ENCODE results near the gene NINJ1. TPM values are rescaled to one million over a fixed set of nuclear protein-coding genes. Genes with fewer than 3 reads are reported as not detected.
"Not testable (repeated sequence)": the region's sequence is repeated elsewhere in the genome, so short reads cannot be mapped to it uniquely, and the experiment has no call there.

Gene NINJ1
- total and polyA plus RNA-seq, 2 donors (not counting 1 experiment from before 2014, with no cell fraction given), result 8.3 to 13.2 TPM

DNA sequence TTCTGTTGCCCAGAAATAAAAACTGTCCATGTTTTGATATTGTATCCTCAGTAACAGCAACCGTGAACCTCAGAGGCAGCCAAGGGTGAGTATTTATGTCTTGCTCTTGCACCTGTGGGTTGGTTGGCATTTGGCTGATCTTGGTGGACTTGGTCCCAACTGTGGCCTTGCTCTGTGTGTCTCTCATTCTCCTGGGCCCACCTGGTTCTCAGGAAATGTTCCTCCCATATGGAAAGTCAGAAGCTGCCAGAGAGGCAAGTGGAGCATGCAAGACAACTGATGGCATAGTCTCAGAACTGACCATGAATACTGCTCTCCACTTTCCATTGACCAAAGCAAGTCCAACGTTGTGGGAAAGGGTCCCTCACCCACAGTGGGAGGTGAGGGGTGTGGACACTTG lies 13.6 kb upstream of the NINJ1 start:
- Mint-ChIP-seq H3K4me3 (no peak overlapping the region), H3K27me3 (no peaks in the 10 kb centered on the region), H3K9me3 (ENCODE audit: insufficient read depth) (peaks cover 2% of the 10 kb centered on the region), H3K4me1 (peaks cover 16% of the 10 kb centered on the region), H3K27ac (no peak overlapping the region)
- no peak overlapping the region for H3K9ac ChIP-seq (ENCODE audit: low read length)
- intact Hi-C loops (cut with micrococcal nuclease), result no loop called here
- no peak overlapping the region for H3K4me3 ChIP-seq (ENCODE audit: control extremely low read depth in 1 of 5, extremely low read depth in 1 of 5, insufficient read depth in 1 of 5, low read depth in 2 of 5, low read length in 4 of 5)
- no peak for TF ChIP-seq EZH2 (IDR thresholded peaks at IDR 0.05; ENCODE audit: borderline replicate concordance, insufficient read depth, low read depth, low read length, poor library complexity, severe bottlenecking)
- TF ChIP-seq, protein P1, sequence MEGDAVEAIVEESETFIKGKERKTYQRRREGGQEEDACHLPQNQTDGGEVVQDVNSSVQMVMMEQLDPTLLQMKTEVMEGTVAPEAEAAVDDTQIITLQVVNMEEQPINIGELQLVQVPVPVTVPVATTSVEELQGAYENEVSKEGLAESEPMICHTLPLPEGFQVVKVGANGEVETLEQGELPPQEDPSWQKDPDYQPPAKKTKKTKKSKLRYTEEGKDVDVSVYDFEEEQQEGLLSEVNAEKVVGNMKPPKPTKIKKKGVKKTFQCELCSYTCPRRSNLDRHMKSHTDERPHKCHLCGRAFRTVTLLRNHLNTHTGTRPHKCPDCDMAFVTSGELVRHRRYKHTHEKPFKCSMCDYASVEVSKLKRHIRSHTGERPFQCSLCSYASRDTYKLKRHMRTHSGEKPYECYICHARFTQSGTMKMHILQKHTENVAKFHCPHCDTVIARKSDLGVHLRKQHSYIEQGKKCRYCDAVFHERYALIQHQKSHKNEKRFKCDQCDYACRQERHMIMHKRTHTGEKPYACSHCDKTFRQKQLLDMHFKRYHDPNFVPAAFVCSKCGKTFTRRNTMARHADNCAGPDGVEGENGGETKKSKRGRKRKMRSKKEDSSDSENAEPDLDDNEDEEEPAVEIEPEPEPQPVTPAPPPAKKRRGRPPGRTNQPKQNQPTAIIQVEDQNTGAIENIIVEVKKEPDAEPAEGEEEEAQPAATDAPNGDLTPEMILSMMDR (IDR thresholded peaks at IDR 0.05), result no peak
- DNase-seq (no peak), ATAC-seq (ENCODE audit: low read depth) (no peak)
- ChIA-PET POLR2A (no interaction called here), CTCF (no interaction called here)
- no peak overlapping the region for H3K27ac ChIP-seq (ENCODE audit: low read length in 2 of 2)
- 88% methylated on average over 1 of the region's 2 CpGs for WGBS (ENCODE audit: insufficient coverage)
- H4K20me1 ChIP-seq (ENCODE audit: control insufficient read depth, insufficient read depth, low read length, poor library complexity, severe bottlenecking), result no peaks in the 10 kb centered on the region
- peaks cover 9 to 17% of the 10 kb centered on the region in 2 donors for H3K4me1 ChIP-seq (ENCODE audit: control insufficient read depth in 2 of 2, insufficient read depth in 2 of 2, low read length in 2 of 2)
- no peaks in the 10 kb centered on the region for H3K36me3 ChIP-seq (replicated peaks in 1 of 2; ENCODE audit: control extremely low read depth in 1 of 2, control insufficient read depth in 1 of 2, extremely low read depth in 1 of 2, insufficient read depth in 2 of 2, low read length in 1 of 2)
- H2AFZ ChIP-seq (ENCODE audit: insufficient read depth, low read depth, low read length, poor library complexity, severe bottlenecking), result no peak overlapping the region
- peaks cover 0 to 4% (median 0%) of the 10 kb centered on the region in 3 donors for H3K9me3 ChIP-seq (ENCODE audit: control extremely low read depth in 1 of 3, control insufficient read depth in 2 of 3, insufficient read depth in 1 of 3, low read length in 2 of 3)
- H3K4me2 ChIP-seq (replicated peaks; ENCODE audit: low read depth, low read length, poor library complexity, severe bottlenecking), result no peak overlapping the region
- H3K79me2 ChIP-seq (ENCODE audit: control insufficient read depth, insufficient read depth, low read length), result no peaks in the 10 kb centered on the region
- H3K27me3 ChIP-seq (replicated peaks in 1 of 4; ENCODE audit: control extremely low read depth in 1 of 4, control insufficient read depth in 3 of 4, insufficient read depth in 4 of 4, low read length in 3 of 4), result peaks cover 0 to 3% (median 0%) of the 10 kb centered on the region in 4 experiments

DNA sequence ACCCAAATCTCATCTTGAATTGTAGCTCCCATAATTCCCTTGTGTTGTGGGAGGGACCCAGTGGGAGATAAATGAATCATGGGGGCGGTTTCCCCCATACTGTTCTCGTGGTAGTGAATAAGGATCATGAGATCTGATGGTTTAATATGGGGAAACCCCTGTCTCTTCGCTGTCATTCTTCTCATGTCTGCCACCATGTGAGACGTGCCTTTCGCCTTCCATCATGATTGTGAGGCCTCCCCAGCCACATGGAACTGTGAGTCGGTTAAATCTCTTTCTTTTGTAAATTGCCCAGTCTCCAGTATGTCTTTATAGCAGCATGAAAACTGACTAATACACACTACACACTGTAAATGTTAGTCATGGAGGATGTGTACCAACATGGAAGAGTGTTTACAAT lies 12.6 kb upstream of the NINJ1 start:
- peaks cover 18% of the 10 kb centered on the region for H3K4me1 Mint-ChIP-seq
- peak; percentile 28 for DNase-seq
- H3K4me3 Mint-ChIP-seq; H3K27me3 Mint-ChIP-seq; H4K20me1 ChIP-seq (ENCODE audit: control insufficient read depth, insufficient read depth, low read length, poor library complexity, severe bottlenecking); H3K9me3 ChIP-seq (ENCODE audit: control extremely low read depth in 1 of 3, control insufficient read depth in 2 of 3, insufficient read depth in 1 of 3, low read length in 2 of 3); H3K9me3 Mint-ChIP-seq (ENCODE audit: insufficient read depth); H3K4me2 ChIP-seq (replicated peaks; ENCODE audit: low read depth, low read length, poor library complexity, severe bottlenecking); H3K36me3 ChIP-seq (replicated peaks in 1 of 2; ENCODE audit: control extremely low read depth in 1 of 2, control insufficient read depth in 1 of 2, extremely low read depth in 1 of 2, insufficient read depth in 2 of 2, low read length in 1 of 2); CTCF ChIA-PET; intact Hi-C loops (cut with micrococcal nuclease); H3K27ac ChIP-seq (ENCODE audit: low read length in 2 of 2); H3K4me3 ChIP-seq (ENCODE audit: control extremely low read depth in 1 of 5, extremely low read depth in 1 of 5, insufficient read depth in 1 of 5, low read depth in 2 of 5, low read length in 4 of 5); H2AFZ ChIP-seq (ENCODE audit: insufficient read depth, low read depth, low read length, poor library complexity, severe bottlenecking); POLR2A ChIA-PET; H3K27ac Mint-ChIP-seq; H3K27me3 ChIP-seq (replicated peaks in 1 of 4; ENCODE audit: control extremely low read depth in 1 of 4, control insufficient read depth in 3 of 4, insufficient read depth in 4 of 4, low read length in 3 of 4); H3K9ac ChIP-seq (ENCODE audit: low read length); H3K79me2 ChIP-seq (ENCODE audit: control insufficient read depth, insufficient read depth, low read length); ATAC-seq (ENCODE audit: low read depth): not testable (repeated sequence)
- WGBS (ENCODE audit: insufficient coverage), result 100% methylated on average over 1 of the region's 6 CpGs
- peaks cover 9 to 17% of the 10 kb centered on the region in 2 donors for H3K4me1 ChIP-seq (ENCODE audit: control insufficient read depth in 2 of 2, insufficient read depth in 2 of 2, low read length in 2 of 2)
